ENCODE data around the gene PPP1R12C. TPM values are rescaled to one million over a fixed set of nuclear protein-coding genes. Genes with fewer than 3 reads are reported as not detected.
A peak's percentile ranks its signal among the peaks of the same experiment; 100 is the strongest.

Gene PPP1R12C
- total RNA-seq, 1 donor from 2014 or later = 62.9 TPM

DNA sequence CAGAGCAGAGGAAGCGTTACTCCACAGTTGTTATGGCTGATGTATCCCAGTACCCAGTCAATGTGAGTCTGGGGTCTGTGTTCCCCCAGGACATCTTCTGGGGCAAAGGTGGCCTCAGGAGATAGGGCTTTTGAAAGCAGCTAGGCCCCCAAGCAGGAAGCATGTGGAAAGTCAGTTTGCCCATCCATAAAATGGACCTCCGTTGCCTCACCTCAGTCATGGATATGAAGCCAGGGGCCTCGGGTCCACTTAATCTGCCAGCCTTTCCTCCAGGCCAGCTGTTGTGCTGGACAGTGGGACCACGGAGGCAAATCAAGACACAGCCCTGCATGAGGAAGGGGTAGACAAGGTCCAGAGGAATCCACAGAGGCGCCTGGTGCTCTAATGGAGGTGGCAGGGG is 38.4 kb downstream of the PPP1R12C start:
- TF ChIP-seq CTCF (IDR thresholded peaks at IDR 0.05; ENCODE audit: insufficient read depth, low read length, poor library complexity, severe bottlenecking) = no peak
- Histone ChIP-seq H3K27me3 (ENCODE audit: control insufficient read depth, insufficient read depth, low read length) (peaks cover 41% of the 10 kb centered on the region), H3K36me3 (ENCODE audit: control insufficient read depth, insufficient read depth, low read length) (no peaks in the 10 kb centered on the region), H3K4me3 (ENCODE audit: low read depth, low read length) (no peak overlapping the region)
- no peak for DNase-seq (ENCODE audit: low read depth)

- H3K4me3 ChIP-seq (ENCODE audit: low read depth, low read length) = no peak overlapping the region
- no peak for TF ChIP-seq CTCF (IDR thresholded peaks at IDR 0.05; ENCODE audit: insufficient read depth, low read length, poor library complexity, severe bottlenecking)
- H3K36me3 ChIP-seq (ENCODE audit: control insufficient read depth, insufficient read depth, low read length) = no peaks in the 10 kb centered on the region
- no peak for DNase-seq (ENCODE audit: low read depth)
- peaks cover 30% of the 10 kb centered on the region for H3K27me3 ChIP-seq (ENCODE audit: control insufficient read depth, insufficient read depth, low read length)
Measured at GRCh38 chr19:55077106-55077505, 40.3 kb downstream of the PPP1R12C start.

GRCh38 chr19:55076321-55076720 is 41.1 kb downstream of the PPP1R12C start:
- TF ChIP-seq CTCF (IDR thresholded peaks at IDR 0.05; ENCODE audit: insufficient read depth, low read length, poor library complexity, severe bottlenecking) = no peak
- no peaks in the 10 kb centered on the region for H3K36me3 ChIP-seq (ENCODE audit: control insufficient read depth, insufficient read depth, low read length)
- peaks cover 22% of the 10 kb centered on the region for H3K27me3 ChIP-seq (ENCODE audit: control insufficient read depth, insufficient read depth, low read length)
- no peak for DNase-seq (ENCODE audit: low read depth)
- peak overlapping the region; percentile 28 for H3K4me3 ChIP-seq (ENCODE audit: low read depth, low read length)

GRCh38 chr19:55075371-55075998 is 42.0 kb downstream of the PPP1R12C start, which contains the start of gene EPS8L1:
TSS of gene EPS8L1 (plus strand) at chr19:55075869. CDS start at chr19:55076445, 576 bp downstream.
- Histone ChIP-seq H3K36me3 (ENCODE audit: control insufficient read depth, insufficient read depth, low read length) (no peaks in the 10 kb centered on the region), H3K4me3 (ENCODE audit: low read depth, low read length) (peak within 1 kb of the TSS; percentile 28), H3K27me3 (ENCODE audit: control insufficient read depth, insufficient read depth, low read length) (peaks cover 16% of the 10 kb centered on the region)
- no peak for TF ChIP-seq CTCF (IDR thresholded peaks at IDR 0.05; ENCODE audit: insufficient read depth, low read length, poor library complexity, severe bottlenecking)
- no peak for DNase-seq (ENCODE audit: low read depth)

GRCh38 chr19:55071913-55072312 is 45.5 kb downstream of the PPP1R12C start:
- no peak for TF ChIP-seq CTCF (IDR thresholded peaks at IDR 0.05; ENCODE audit: insufficient read depth, low read length, poor library complexity, severe bottlenecking)
- no peaks in the 10 kb centered on the region for H3K36me3 ChIP-seq (ENCODE audit: control insufficient read depth, insufficient read depth, low read length)
- no peak overlapping the region for H3K4me3 ChIP-seq (ENCODE audit: low read depth, low read length)
- DNase-seq (ENCODE audit: low read depth) = no peak
- H3K27me3 ChIP-seq (ENCODE audit: control insufficient read depth, insufficient read depth, low read length) = peaks cover 31% of the 10 kb centered on the region

DNA sequence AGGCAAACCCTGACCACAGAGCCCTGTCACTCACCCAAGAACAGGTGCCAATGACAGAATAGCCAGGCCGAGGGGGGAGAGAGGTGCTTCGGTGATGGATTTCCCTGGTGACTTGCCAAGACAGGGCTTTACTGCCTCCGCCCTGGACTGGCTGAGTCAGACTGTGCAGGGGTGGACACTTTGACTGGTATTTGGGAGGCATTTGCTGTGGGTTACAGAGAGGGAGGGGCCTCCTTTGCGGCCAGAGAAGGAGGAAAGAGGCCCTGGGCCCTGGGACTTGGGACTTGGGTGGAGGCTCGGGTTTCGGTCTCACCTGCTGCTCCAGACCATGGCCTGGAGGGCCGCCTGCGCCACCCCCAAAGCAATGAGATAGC is 46.3 kb downstream of the PPP1R12C start:
- no peak for TF ChIP-seq CTCF (IDR thresholded peaks at IDR 0.05; ENCODE audit: insufficient read depth, low read length, poor library complexity, severe bottlenecking)
- Histone ChIP-seq H3K36me3 (ENCODE audit: control insufficient read depth, insufficient read depth, low read length) (no peaks in the 10 kb centered on the region), H3K27me3 (ENCODE audit: control insufficient read depth, insufficient read depth, low read length) (peaks cover 34% of the 10 kb centered on the region), H3K4me3 (ENCODE audit: low read depth, low read length) (no peak overlapping the region)
- no peak for DNase-seq (ENCODE audit: low read depth)
